T47D (cell line): Measurements from ENCODE around the gene PPM1H.
A peak's percentile ranks its signal among the peaks of the same experiment; 100 is the strongest.

Source experiments
- DNase-seq, 2 experiments: peaks; one replicate each; pipeline versions ENCODE4 v3.0.0 to v3.0.0-alpha.2; 2011 to 2012; ENCODE audit warnings: low read depth in 1 of 2, low spot score in 1 of 2
- JUND ChIP-seq: IDR thresholded peaks from 2 replicates; pipeline ENCODE4 v1.6.1; 2012; ENCODE audit warnings: low read depth
- in situ Hi-C: cut with HindIII; loops from 2 replicates; pipeline ENCODE4 v1.10.0; 2016; ENCODE audit warnings: low sequenced_read_pairs, low pct_unique_long_range_greater_than_20kb

PPM1H gene

GRCh38 chr12:62846491-62846890 is 88.5 kb downstream of the PPM1H start:
- DNase-seq: no peak
- no peak for TF ChIP-seq JUND
- in situ Hi-C loops: no loop called here

GRCh38 chr12:62844915-62845314 is 90.0 kb downstream of the PPM1H start:
- in situ Hi-C loops: no loop called here
- TF ChIP-seq JUND: no peak
- no peak for DNase-seq

- TF ChIP-seq JUND: no peak
- no peak for DNase-seq
- in situ Hi-C loops: no loop called here
These were observed 91.2 kb downstream of the PPM1H start for GRCh38 chr12:62843716-62844115.

GRCh38 chr12:62841846-62842245 is 93.1 kb downstream of the PPM1H start:
- no peak for TF ChIP-seq JUND
- peak in 1 of 2 experiments; percentile 17 for DNase-seq
- in situ Hi-C loops: no loop called here

- DNase-seq: no peak
- no peak for TF ChIP-seq JUND
- in situ Hi-C loops: no loop called here
These were observed 94.1 kb downstream of the PPM1H start for GRCh38 chr12:62840806-62841205.

GRCh38 chr12:62839869-62840660 is 94.9 kb downstream of the PPM1H start:
- DNase-seq: peak in 1 of 2 experiments; percentile 18
- in situ Hi-C loops: no loop called here

GRCh38 chr12:62834971-62835547 is 99.9 kb downstream of the PPM1H start:
- in situ Hi-C loops: no loop called here
- TF ChIP-seq JUND: no peak
- no peak for DNase-seq

More at GRCh38 chr12:62839869-62840660, 94.9 kb downstream of the PPM1H start:
- no peak for TF ChIP-seq JUND

- DNase-seq: no peak
- in situ Hi-C loops: no loop called here
- no peak for TF ChIP-seq JUND
These were observed 100.5 kb downstream of the PPM1H start for GRCh38 chr12:62834406-62834805.

GRCh38 chr12:62833634-62834033 is 101.3 kb downstream of the PPM1H start:
- no peak for DNase-seq
- TF ChIP-seq JUND: no peak
- in situ Hi-C loops: no loop called here

GRCh38 chr12:62832558-62832957 is 102.4 kb downstream of the PPM1H start:
- in situ Hi-C loops: no loop called here
- DNase-seq: no peak
- no peak for TF ChIP-seq JUND

- in situ Hi-C loops: no loop called here
- DNase-seq: no peak
- TF ChIP-seq JUND: no peak
These were observed 102.9 kb downstream of the PPM1H start for GRCh38 chr12:62832027-62832426.

- in situ Hi-C loops: no loop called here
- DNase-seq: no peak
- no peak for TF ChIP-seq JUND
These were observed 107.1 kb downstream of the PPM1H start for GRCh38 chr12:62827855-62828254.

GRCh38 chr12:62827042-62827441 is 107.9 kb downstream of the PPM1H start:
- DNase-seq: no peak
- in situ Hi-C loops: no loop called here
- no peak for TF ChIP-seq JUND
